ENCODE results near the gene FADS3. TPM values are rescaled to one million over a fixed set of nuclear protein-coding genes. Genes with fewer than 3 reads are reported as not detected.

The FADS3 gene
- total and polyA plus RNA-seq, 2 of the 4 experiments (the other 2 are of a cell fraction): 54.5 to 110 TPM

- Histone ChIP-seq H2AFZ (replicated peaks; ENCODE audit: low read length, poor library complexity) (peak overlapping the region; percentile 88), H3K27ac (ENCODE audit: insufficient read depth, low read length) (no peak overlapping the region), H3K23ac (ENCODE audit: low read depth, low read length) (0 out of 2 replicates have a peak overlapping the region, but pooled peaks have one; percentile 38), H3K9ac (ENCODE audit: low read depth, low read length) (peak overlapping the region; percentile 38), H2AK5ac (ENCODE audit: low read depth, low read length) (peak overlapping the region; percentile 39; the same call in 1 of the 2 replicates), H4K8ac (ENCODE audit: low read depth in 2 of 2, low read length in 2 of 2) (no peak overlapping the region), H4K20me1 (ENCODE audit: insufficient read depth, low read length) (no peaks in the 10 kb centered on the region; the same call in 1 of the 2 replicates), H3K4me3 (ENCODE audit: insufficient read depth, low read depth, low read length) (peak overlapping the region; percentile 75), H2BK20ac (ENCODE audit: low read depth, low read length) (no peak overlapping the region), H2AK9ac (replicated peaks; ENCODE audit: low read depth, low read length, poor library complexity) (peak overlapping the region; percentile 60), H3K14ac (replicated peaks; ENCODE audit: low read depth, low read length) (no peak overlapping the region; the same call in 1 of the 2 replicates), H4K91ac (ENCODE audit: insufficient read depth, low read depth, low read length) (no peak overlapping the region), H3K79me1 (ENCODE audit: low read depth in 1 of 2, low read length in 2 of 2) (0 out of 4 replicates have a peak, but pooled peaks cover 0 to 3% of the 10 kb centered on the region in 2 experiments), H3K18ac (ENCODE audit: low read depth, low read length) (no peak overlapping the region), H4K5ac (ENCODE audit: low read depth, low read length) (no peak overlapping the region), H3K36me3 (ENCODE audit: control insufficient read depth, insufficient read depth, low read length) (no peaks in the 10 kb centered on the region), H2BK5ac (ENCODE audit: low read depth, low read length, poor library complexity, severe bottlenecking) (no peak overlapping the region), H3K4me2 (ENCODE audit: low read depth, low read length) (peak overlapping the region; percentile 90), H3K9me3 (ENCODE audit: control insufficient read depth, insufficient read depth, low read length) (no peaks in the 10 kb centered on the region), H2BK15ac (ENCODE audit: low read depth, low read length) (no peak overlapping the region), H2BK120ac (ENCODE audit: low read depth, low read length) (peak overlapping the region; percentile 15; the same call in 1 of the 2 replicates), H3K4me1 (ENCODE audit: control insufficient read depth, insufficient read depth, low read length) (no peaks in the 10 kb centered on the region; the same call in 1 of the 2 replicates), H3K9me1 (ENCODE audit: insufficient read depth, low read length) (0 out of 2 replicates have a peak, but pooled peaks cover 4% of the 10 kb centered on the region), H3K27me3 (ENCODE audit: control insufficient read depth, insufficient read depth, low read length) (peaks cover 25% of the 10 kb centered on the region), H3K56ac (ENCODE audit: extremely low read depth, insufficient read depth, low read length) (no peak overlapping the region), H3K4ac (ENCODE audit: low read depth, low read length) (0 out of 2 replicates have a peak overlapping the region, but pooled peaks have one; percentile 61)
- intact Hi-C loops (cut with micrococcal nuclease) (no loop called here), in situ Hi-C loops (cut with MboI; ENCODE audit: low sequenced_read_pairs) (no loop called here), dilution Hi-C loops (cut with HindIII; ENCODE audit: low sequenced_read_pairs, unreplicated experiment) (no loop called here)
- TF ChIP-seq MAZ (IDR thresholded peaks at IDR 0.05; ENCODE audit: borderline replicate concordance, low read depth, low read length): no peak
- TF ChIP-seq FOS (IDR thresholded peaks at IDR 0.05; ENCODE audit: low read depth, low read length): no peak
- no peak for TF ChIP-seq MXI1 (IDR thresholded peaks at IDR 0.05; ENCODE audit: borderline replicate concordance, low read depth, low read length)
- no peak for TF ChIP-seq POLR2A (IDR thresholded peaks at IDR 0.05; ENCODE audit: low read depth, low read length)
- TF ChIP-seq, protein P1, sequence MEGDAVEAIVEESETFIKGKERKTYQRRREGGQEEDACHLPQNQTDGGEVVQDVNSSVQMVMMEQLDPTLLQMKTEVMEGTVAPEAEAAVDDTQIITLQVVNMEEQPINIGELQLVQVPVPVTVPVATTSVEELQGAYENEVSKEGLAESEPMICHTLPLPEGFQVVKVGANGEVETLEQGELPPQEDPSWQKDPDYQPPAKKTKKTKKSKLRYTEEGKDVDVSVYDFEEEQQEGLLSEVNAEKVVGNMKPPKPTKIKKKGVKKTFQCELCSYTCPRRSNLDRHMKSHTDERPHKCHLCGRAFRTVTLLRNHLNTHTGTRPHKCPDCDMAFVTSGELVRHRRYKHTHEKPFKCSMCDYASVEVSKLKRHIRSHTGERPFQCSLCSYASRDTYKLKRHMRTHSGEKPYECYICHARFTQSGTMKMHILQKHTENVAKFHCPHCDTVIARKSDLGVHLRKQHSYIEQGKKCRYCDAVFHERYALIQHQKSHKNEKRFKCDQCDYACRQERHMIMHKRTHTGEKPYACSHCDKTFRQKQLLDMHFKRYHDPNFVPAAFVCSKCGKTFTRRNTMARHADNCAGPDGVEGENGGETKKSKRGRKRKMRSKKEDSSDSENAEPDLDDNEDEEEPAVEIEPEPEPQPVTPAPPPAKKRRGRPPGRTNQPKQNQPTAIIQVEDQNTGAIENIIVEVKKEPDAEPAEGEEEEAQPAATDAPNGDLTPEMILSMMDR (conservative IDR thresholded peaks at IDR 0.05; ENCODE audit: low read depth, low read length): no peak
- TF ChIP-seq RCOR1 (IDR thresholded peaks at IDR 0.05; ENCODE audit: insufficient replicate concordance, low read length): no peak
- TF ChIP-seq, protein P2, sequence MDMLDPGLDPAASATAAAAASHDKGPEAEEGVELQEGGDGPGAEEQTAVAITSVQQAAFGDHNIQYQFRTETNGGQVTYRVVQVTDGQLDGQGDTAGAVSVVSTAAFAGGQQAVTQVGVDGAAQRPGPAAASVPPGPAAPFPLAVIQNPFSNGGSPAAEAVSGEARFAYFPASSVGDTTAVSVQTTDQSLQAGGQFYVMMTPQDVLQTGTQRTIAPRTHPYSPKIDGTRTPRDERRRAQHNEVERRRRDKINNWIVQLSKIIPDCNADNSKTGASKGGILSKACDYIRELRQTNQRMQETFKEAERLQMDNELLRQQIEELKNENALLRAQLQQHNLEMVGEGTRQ (IDR thresholded peaks at IDR 0.05; ENCODE audit: low read depth, low read length): no peak
- TF ChIP-seq BHLHE40 (IDR thresholded peaks at IDR 0.05; ENCODE audit: low read depth, low read length): no peak
- TF ChIP-seq NFE2L2 (IDR thresholded peaks at IDR 0.05; ENCODE audit: low read depth, low read length): no peak
- TF ChIP-seq CEBPB (IDR thresholded peaks at IDR 0.05; ENCODE audit: low read depth, low read length): no peak
- TF ChIP-seq RAD21 (IDR thresholded peaks at IDR 0.05; ENCODE audit: low read length): no peak
- no peak for TF ChIP-seq ELK1 (IDR thresholded peaks at IDR 0.05; ENCODE audit: borderline replicate concordance, low read depth, low read length)
- TF ChIP-seq CHD1 (IDR thresholded peaks at IDR 0.05; ENCODE audit: low read depth, low read length): no peak
- WGBS, 2 experiments (ENCODE audit: extremely low coverage in 2 of 2, insufficient read length in 1 of 2): 0% methylated on average over 17 of the region's 32 CpGs; no CpG with 5 or more reads in 1 of the 2 experiments
- no peak for DNase-seq
- ChIA-PET POLR2A (ENCODE audit: unreplicated experiment) (no interaction called here), CTCF (interaction anchor here (0.9 kb wide), 1 partner anchor 12 kb away, joined by 3 read pairs; no protein-coding TSS in a partner anchor)
- BruUV-seq (replicated peaks): no TSS peak
- no peak; the same call in 1 of the 2 replicates for ATAC-seq (ENCODE audit: low read depth)
These were observed 25.5 kb upstream of the FADS3 start for GRCh38 chr11:61916737-61917333.
